Osteoblast (primary cell): Measurements from ENCODE around the gene AIRE. TPM values are rescaled to one million over a fixed set of nuclear protein-coding genes. Genes with fewer than 3 reads are reported as not detected.

Experiments used
- DNase-seq: peaks from one replicate; pipeline ENCODE4 v3.0.0; 2011; ENCODE audit warnings: low spot score, mixed read lengths; ENCODE audit not compliant: insufficient read length; ENCODE audit errors: missing footprints
- H2AFZ ChIP-seq: 2 replicates; pipeline ENCODE4 v1.6.0; 2011; ENCODE audit warnings: mild to moderate bottlenecking, low read length
- H3K27ac ChIP-seq: 2 replicates; pipeline ENCODE4 v1.5.1; 2011; ENCODE audit warnings: mild to moderate bottlenecking, low read depth, low read length, moderate library complexity
- H3K27me3 ChIP-seq: 2 replicates; pipeline ENCODE4 v1.6.0; 2012; ENCODE audit warnings: mild to moderate bottlenecking, control low read depth, inconsistent platforms, low read length, moderate library complexity; ENCODE audit not compliant: insufficient read depth
- H3K36me3 ChIP-seq: 2 replicates; pipeline ENCODE4 v1.5.1; 2011; ENCODE audit warnings: mild to moderate bottlenecking, low read length, control low read depth, moderate library complexity; ENCODE audit not compliant: insufficient read depth
- H3K4me1 ChIP-seq: 2 replicates; pipeline ENCODE4 v1.5.1; 2011; ENCODE audit warnings: mild to moderate bottlenecking, low read length, control low read depth, moderate library complexity; ENCODE audit not compliant: insufficient read depth
- H3K4me2 ChIP-seq: 2 replicates; pipeline ENCODE4 v1.6.0; 2011; ENCODE audit warnings: mild to moderate bottlenecking, low read length; ENCODE audit not compliant: insufficient read depth
- H3K4me3 ChIP-seq: fragments of 200-600 bp; sonication (generic); 3 replicates; pipeline ENCODE4 v1.5.1; 2012; ENCODE audit warnings: mild to moderate bottlenecking, low read length, inconsistent platforms; ENCODE audit not compliant: insufficient read depth
- H3K79me2 ChIP-seq: 2 replicates; pipeline ENCODE4 v1.6.0; 2012; ENCODE audit warnings: mild to moderate bottlenecking, low read length, control low read depth, inconsistent platforms; ENCODE audit not compliant: insufficient read depth
- H3K9me3 ChIP-seq: 2 replicates; pipeline ENCODE4 v1.5.1; 2011; ENCODE audit warnings: low read depth, low read length, control low read depth
- H4K20me1 ChIP-seq: 2 replicates; pipeline ENCODE4 v1.6.0; 2012; ENCODE audit warnings: mild to moderate bottlenecking, low read length, control low read depth; ENCODE audit not compliant: insufficient read depth
- total RNA-seq: library from RNA; depleted of rRNA; stranded (reverse); fragments of >200 nt; gene quantifications from 2 replicates; pipeline ENCODE4 v1.2.3, GENCODE V29; 2012
- TF ChIP-seq, protein P1 (sequence below): IDR thresholded peaks from 2 replicates; pipeline ENCODE4 v1.5.1; 2011; ENCODE audit warnings: mild to moderate bottlenecking, low read depth, low read length, moderate library complexity; ENCODE audit errors: extremely low read depth

The AIRE gene
- total RNA-seq, 1 donor: not detected

DNA sequence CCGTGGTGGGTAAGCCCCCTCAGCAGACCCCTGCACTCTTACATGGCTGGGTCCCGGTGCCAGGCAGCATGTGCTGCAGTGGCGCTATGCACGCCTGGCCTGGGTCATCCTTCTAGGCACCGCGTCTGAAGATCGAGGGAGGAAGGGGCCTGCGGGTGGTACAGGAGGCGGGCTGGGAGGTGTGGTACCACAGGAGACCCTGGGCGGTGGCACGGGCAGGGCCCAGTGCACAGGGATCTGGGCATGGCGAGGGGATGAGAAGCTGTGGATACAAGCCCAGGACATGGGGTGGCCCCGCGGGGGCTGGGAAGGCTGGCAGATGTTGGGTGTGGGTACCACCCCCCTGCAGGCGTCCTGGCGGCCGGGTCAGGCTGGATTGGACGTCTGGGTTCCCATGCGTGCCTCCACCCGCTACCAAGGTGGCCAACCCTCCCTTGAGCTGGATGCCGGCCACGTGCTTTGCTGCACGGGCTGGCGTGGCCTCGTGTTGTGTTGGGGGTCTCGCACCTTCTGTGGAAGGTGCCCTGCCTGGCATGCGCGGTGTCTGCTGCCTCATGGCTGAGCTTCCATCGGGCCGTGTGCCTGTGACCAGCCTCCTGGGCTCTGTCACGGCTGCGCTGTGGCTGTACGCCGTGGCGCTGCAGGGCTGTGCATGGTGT lies 33.9 kb downstream of the AIRE start:
- H3K79me2 ChIP-seq: no peaks in the 10 kb centered on the region
- no peak overlapping the region for H3K27ac ChIP-seq
- DNase-seq: no peak
- H3K4me3 ChIP-seq: no peak overlapping the region
- TF ChIP-seq, protein P1, sequence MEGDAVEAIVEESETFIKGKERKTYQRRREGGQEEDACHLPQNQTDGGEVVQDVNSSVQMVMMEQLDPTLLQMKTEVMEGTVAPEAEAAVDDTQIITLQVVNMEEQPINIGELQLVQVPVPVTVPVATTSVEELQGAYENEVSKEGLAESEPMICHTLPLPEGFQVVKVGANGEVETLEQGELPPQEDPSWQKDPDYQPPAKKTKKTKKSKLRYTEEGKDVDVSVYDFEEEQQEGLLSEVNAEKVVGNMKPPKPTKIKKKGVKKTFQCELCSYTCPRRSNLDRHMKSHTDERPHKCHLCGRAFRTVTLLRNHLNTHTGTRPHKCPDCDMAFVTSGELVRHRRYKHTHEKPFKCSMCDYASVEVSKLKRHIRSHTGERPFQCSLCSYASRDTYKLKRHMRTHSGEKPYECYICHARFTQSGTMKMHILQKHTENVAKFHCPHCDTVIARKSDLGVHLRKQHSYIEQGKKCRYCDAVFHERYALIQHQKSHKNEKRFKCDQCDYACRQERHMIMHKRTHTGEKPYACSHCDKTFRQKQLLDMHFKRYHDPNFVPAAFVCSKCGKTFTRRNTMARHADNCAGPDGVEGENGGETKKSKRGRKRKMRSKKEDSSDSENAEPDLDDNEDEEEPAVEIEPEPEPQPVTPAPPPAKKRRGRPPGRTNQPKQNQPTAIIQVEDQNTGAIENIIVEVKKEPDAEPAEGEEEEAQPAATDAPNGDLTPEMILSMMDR: no peak
- H3K27me3 ChIP-seq: no peaks in the 10 kb centered on the region
- no peak overlapping the region for H3K4me2 ChIP-seq
- no peaks in the 10 kb centered on the region for H3K36me3 ChIP-seq
- H3K9me3 ChIP-seq: no peaks in the 10 kb centered on the region
- no peak overlapping the region for H2AFZ ChIP-seq
- H4K20me1 ChIP-seq: no peaks in the 10 kb centered on the region
- H3K4me1 ChIP-seq: no peaks in the 10 kb centered on the region

- no peak for DNase-seq
- no peak overlapping the region for H3K27ac ChIP-seq
- TF ChIP-seq, protein P1: no peak
- H3K4me3 ChIP-seq: no peak overlapping the region
- H3K36me3 ChIP-seq: no peaks in the 10 kb centered on the region
- H3K79me2 ChIP-seq: no peaks in the 10 kb centered on the region
- H4K20me1 ChIP-seq: peaks cover 3% of the 10 kb centered on the region
- H3K4me2 ChIP-seq: no peak overlapping the region
- H3K9me3 ChIP-seq: no peaks in the 10 kb centered on the region
- no peaks in the 10 kb centered on the region for H3K4me1 ChIP-seq
- no peaks in the 10 kb centered on the region for H3K27me3 ChIP-seq
- no peak overlapping the region for H2AFZ ChIP-seq
Observed at GRCh38 chr21:44320847-44321246, 35.2 kb downstream of the AIRE start.

GRCh38 chr21:44321846-44322450 lies 36.3 kb downstream of the AIRE start:
- H3K4me1 ChIP-seq: no peaks in the 10 kb centered on the region
- no peaks in the 10 kb centered on the region for H3K27me3 ChIP-seq
- no peaks in the 10 kb centered on the region for H3K79me2 ChIP-seq
- no peaks in the 10 kb centered on the region for H3K9me3 ChIP-seq
- no peak overlapping the region for H3K4me2 ChIP-seq
- H3K4me3 ChIP-seq: no peak overlapping the region
- TF ChIP-seq, protein P1: no peak
- H2AFZ ChIP-seq: no peak overlapping the region
- H4K20me1 ChIP-seq: peaks cover 3% of the 10 kb centered on the region
- H3K27ac ChIP-seq: no peak overlapping the region
- DNase-seq: no peak
- H3K36me3 ChIP-seq: no peaks in the 10 kb centered on the region

GRCh38 chr21:44322621-44323325 lies 37.1 kb downstream of the AIRE start:
- Histone ChIP-seq H3K9me3 (no peaks in the 10 kb centered on the region), H3K4me3 (no peak overlapping the region), H3K36me3 (no peaks in the 10 kb centered on the region), H3K4me2 (no peak overlapping the region), H4K20me1 (peaks cover 3% of the 10 kb centered on the region), H3K27me3 (no peaks in the 10 kb centered on the region), H3K27ac (no peak overlapping the region), H3K79me2 (no peaks in the 10 kb centered on the region), H3K4me1 (no peaks in the 10 kb centered on the region), H2AFZ (no peak overlapping the region)
- TF ChIP-seq, protein P1: no peak
- DNase-seq: no peak
